Lower leg skin (tissue), 3 donors: ENCODE data around the gene CCN5.

Experiments
- POLR2A ChIP-seq, 2 donors: fragments of 450-650 bp; IDR thresholded peaks; one replicate each; pipeline ENCODE4 v1.6.1; 2016 to 2017; ENCODE audit warnings: antibody characterized with exemption in 2 of 2, mild to moderate bottlenecking in 1 of 2, moderate library complexity in 1 of 2
- TF ChIP-seq, protein P1 (sequence below), 3 donors: fragments of 450-650 bp; IDR thresholded peaks; one replicate each; pipeline ENCODE4 v1.5.1; 2016; ENCODE audit warnings: antibody characterized with exemption in 3 of 3, mild to moderate bottlenecking in 3 of 3, moderate library complexity in 2 of 3

DNA sequence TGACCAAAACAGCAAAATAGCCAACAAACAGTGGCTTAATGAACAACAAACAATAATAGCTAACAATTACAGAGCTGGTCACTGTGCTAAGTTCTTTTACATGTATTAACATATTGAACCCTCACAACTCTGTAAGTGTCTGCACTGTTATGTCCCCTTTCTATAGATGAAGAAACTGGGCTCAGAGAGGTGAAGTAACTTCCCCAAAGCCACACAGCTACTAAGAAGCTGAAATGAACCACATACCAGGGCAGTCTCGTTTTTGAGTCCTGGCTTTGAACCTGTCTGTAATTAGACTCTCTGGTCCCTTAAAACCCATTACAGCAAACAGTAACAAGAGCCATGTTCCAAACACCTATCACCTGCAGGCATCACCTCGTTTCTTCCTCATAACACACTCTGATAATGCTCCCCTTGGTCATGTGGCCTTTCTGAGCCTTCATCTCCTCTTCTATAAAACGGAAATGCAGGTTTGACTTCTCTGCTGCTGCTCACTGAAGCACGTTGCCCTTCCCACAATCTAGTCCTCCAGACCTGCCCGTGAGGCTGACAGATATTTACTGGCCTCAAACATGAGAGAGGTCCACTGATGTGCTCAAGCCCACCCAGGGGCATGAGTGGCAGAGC, 53.8 kb downstream of the CCN5 start:
- no peak for TF ChIP-seq POLR2A (IDR thresholded peaks at IDR 0.05)
- TF ChIP-seq, protein P1, sequence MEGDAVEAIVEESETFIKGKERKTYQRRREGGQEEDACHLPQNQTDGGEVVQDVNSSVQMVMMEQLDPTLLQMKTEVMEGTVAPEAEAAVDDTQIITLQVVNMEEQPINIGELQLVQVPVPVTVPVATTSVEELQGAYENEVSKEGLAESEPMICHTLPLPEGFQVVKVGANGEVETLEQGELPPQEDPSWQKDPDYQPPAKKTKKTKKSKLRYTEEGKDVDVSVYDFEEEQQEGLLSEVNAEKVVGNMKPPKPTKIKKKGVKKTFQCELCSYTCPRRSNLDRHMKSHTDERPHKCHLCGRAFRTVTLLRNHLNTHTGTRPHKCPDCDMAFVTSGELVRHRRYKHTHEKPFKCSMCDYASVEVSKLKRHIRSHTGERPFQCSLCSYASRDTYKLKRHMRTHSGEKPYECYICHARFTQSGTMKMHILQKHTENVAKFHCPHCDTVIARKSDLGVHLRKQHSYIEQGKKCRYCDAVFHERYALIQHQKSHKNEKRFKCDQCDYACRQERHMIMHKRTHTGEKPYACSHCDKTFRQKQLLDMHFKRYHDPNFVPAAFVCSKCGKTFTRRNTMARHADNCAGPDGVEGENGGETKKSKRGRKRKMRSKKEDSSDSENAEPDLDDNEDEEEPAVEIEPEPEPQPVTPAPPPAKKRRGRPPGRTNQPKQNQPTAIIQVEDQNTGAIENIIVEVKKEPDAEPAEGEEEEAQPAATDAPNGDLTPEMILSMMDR (IDR thresholded peaks at IDR 0.05) = no peak
